Mesodermal cell (in vitro differentiated cells): ENCODE measurements around the gene FUT8.

Source experiments
- H3K27ac ChIP-seq: 2 replicates; pipeline ENCODE4 v1.7.0; 2013; ENCODE audit warnings: mild to moderate bottlenecking, low read depth, low read length, moderate library complexity; ENCODE audit not compliant: severe bottlenecking
- H3K36me3 ChIP-seq: 2 replicates; pipeline ENCODE4 v1.7.1; 2013; ENCODE audit warnings: mild to moderate bottlenecking, low read length, moderate library complexity; ENCODE audit not compliant: control insufficient read depth, insufficient read depth
- H3K4me1 ChIP-seq: one replicate; pipeline ENCODE4 v1.7.1; 2013; ENCODE audit warnings: mild to moderate bottlenecking, low read length; ENCODE audit not compliant: insufficient read depth, control insufficient read depth, poor library complexity, severe bottlenecking
- H3K4me3 ChIP-seq: 2 replicates; pipeline ENCODE4 v1.7.0; 2013; ENCODE audit warnings: low read length, control low read depth, mild to moderate bottlenecking; ENCODE audit not compliant: insufficient read depth, poor library complexity, severe bottlenecking; ENCODE audit errors: extremely low read depth
- H3K9me3 ChIP-seq: 2 replicates; pipeline ENCODE4 v1.7.1; 2013; ENCODE audit warnings: mild to moderate bottlenecking, low read length, moderate library complexity; ENCODE audit not compliant: control insufficient read depth
- WGBS, 2 experiments: methylation state at CpG; one replicate each; pipeline ENCODE4 v1.1.5; 2013; ENCODE audit warnings: missing lambda C conversion rate in 2 of 2; ENCODE audit not compliant: insufficient coverage in 2 of 2; 5-methylcytosine and 5-hydroxymethylcytosine counted together

Gene FUT8

DNA sequence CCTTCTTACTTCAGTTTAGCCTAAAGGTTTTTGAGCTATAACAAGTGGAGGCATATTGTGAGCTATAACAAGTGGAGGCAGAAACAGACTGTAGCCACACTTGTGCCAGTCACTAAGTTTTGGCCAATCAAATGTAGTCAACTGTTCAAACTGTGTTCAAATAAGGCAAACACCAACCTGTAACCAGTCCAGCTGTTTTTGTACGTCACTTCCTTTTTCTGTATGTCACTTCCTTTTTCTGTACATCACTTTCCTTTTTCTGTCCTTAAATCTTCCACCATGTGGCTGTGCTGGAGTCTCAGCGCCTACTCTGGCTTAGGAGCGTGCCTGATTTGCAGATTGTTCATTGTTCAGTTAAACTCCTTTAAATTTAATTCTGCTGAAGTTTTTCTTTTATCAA is 79.7 kb downstream of the FUT8 start:
- Histone ChIP-seq H3K27ac (no peak overlapping the region), H3K4me3 (no peak overlapping the region), H3K4me1 (no peaks in the 10 kb centered on the region), H3K36me3 (no peaks in the 10 kb centered on the region), H3K9me3 (no peaks in the 10 kb centered on the region)
- whole genome bisulfite sequencing, 2 experiments = 100% methylated on average over 1 of the region's 3 CpGs

DNA sequence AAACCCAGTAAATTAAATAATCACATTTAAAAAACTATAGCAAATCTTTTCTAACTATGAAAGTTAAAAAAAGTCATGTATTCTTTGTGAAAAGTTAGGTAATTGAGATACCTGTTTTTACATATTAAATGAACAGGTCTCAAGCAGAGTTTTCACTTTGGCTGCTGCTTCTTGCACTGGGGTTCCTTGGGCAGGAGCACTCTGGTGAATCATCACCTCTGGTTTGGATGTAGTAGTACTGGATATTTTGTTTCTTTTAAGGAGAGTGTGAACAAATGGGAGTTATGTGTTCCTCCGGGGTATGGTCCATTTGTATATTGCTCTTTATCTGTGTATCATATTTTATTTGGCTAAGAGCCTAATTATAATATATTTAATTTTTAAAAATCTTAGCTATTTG is 82.7 kb downstream of the FUT8 start:
- Histone ChIP-seq H3K4me3 (no peak overlapping the region), H3K4me1 (no peaks in the 10 kb centered on the region), H3K36me3 (no peaks in the 10 kb centered on the region), H3K27ac (no peak overlapping the region), H3K9me3 (no peaks in the 10 kb centered on the region)
- no CpG with 5 or more reads among the region's 1 CpG for WGBS, 2 experiments

DNA sequence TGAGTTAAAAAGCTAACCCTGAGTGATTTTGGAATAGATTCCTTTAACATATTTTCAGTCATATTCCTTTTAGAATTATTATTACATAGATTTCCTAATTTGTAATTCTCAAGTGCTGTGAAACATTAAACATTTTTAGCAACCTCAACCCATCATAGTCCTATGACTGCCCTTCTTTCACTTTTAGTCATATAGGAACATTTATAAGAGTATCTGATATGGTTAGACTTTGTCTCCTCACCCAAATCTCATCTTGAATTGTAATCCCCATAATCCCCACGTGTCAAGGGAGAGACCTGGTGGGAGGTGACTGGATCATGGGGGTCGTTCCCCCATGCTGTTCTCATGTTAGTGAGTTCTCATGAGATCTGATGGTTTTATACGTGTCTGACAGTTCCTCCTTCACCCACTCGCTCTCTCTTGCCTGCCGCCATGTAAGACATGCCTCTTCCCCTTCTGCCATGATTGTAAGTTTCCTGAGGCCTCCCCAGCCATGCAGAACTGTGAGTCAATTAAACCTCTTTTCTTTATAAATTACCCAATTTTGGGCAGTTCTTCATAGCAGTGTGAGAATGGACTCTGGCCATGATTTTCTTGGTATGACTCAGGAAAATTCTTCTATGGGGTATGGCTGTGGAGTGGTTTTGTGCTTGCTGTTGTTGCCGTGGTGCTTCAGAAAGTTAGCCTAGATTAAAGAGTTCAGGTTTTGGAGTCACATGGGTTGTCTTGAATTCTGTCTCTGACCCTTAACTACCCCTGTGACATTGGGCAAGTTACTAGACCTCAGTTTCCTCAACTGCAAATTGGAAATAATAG is 83.9 kb downstream of the FUT8 start:
- no peaks in the 10 kb centered on the region for H3K4me1 ChIP-seq
- H3K9me3 ChIP-seq = no peaks in the 10 kb centered on the region
- H3K4me3 ChIP-seq = no peak overlapping the region
- no peak overlapping the region for H3K27ac ChIP-seq
- 88 to 90% methylated on average over 2 to 4 of the region's 6 CpGs for WGBS, 2 experiments
- no peaks in the 10 kb centered on the region for H3K36me3 ChIP-seq

DNA sequence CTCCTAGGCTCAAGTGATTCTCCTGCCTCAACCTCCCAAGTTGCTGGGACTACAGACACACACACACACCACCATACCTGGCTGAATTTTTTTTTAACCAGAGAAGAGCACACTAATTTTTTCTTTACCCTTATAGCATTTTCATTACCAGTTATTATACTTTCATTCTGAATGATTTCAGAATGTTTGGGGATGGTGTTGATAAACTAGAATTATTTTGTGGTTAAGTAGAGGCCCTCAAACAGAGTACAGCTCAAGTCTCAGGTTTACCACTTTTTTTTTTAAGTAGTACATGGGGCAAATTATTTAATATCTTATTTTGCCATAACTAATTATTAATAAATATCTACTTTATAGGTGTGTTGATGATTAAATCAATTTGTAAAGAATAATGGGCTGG is 86.6 kb downstream of the FUT8 start:
- Histone ChIP-seq H3K27ac (no peak overlapping the region), H3K4me3 (no peak overlapping the region), H3K36me3 (no peaks in the 10 kb centered on the region), H3K4me1 (no peaks in the 10 kb centered on the region), H3K9me3 (no peaks in the 10 kb centered on the region)

DNA sequence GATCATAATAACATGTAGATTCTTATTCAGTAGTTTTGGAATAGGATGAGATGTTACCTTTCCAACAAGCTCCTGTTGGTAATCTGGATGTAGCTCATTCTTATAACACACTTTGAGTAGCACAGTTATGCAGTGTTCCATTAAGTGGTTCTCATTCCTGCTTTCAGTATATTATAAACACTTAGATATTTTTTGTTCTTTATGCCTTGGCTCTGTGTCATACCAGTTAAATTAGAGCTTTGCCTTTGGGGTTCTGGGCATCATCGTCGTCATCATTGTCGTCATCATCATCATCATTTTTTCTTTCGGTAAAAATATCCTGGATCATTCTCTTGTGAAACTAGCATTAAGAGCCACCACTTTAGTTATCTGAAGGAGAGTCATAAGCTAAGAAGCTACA is 87.5 kb downstream of the FUT8 start:
- H3K4me1 ChIP-seq = no peaks in the 10 kb centered on the region
- no peaks in the 10 kb centered on the region for H3K9me3 ChIP-seq
- H3K4me3 ChIP-seq = no peak overlapping the region
- WGBS, 2 experiments = 100% methylated on average over 4 of the region's 4 CpGs; no CpG with 5 or more reads in 1 of the 2 experiments
- H3K36me3 ChIP-seq = no peaks in the 10 kb centered on the region
- H3K27ac ChIP-seq = no peak overlapping the region

DNA sequence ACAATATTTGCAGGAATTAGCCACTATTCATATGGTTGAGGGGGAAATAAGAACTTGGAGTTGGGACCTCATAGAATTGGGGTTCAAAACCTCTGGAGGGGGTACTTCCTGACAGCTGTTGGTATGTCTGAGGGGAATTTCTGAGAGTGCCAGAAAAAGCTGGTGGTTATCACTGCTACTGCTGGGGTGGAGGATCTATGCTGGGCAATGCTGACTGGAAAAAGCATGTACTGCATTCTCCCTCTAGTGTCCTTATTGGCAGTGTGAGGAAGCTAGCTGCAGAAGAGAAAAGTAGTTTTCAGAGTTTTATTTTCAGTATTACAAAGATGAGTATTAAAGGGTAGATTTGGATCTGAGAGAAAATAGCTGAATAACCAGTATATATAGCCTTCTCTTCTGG is 88.8 kb downstream of the FUT8 start:
- no peak overlapping the region for H3K27ac ChIP-seq
- H3K36me3 ChIP-seq = no peaks in the 10 kb centered on the region
- no peaks in the 10 kb centered on the region for H3K4me1 ChIP-seq
- no peaks in the 10 kb centered on the region for H3K9me3 ChIP-seq
- no peak overlapping the region for H3K4me3 ChIP-seq

DNA sequence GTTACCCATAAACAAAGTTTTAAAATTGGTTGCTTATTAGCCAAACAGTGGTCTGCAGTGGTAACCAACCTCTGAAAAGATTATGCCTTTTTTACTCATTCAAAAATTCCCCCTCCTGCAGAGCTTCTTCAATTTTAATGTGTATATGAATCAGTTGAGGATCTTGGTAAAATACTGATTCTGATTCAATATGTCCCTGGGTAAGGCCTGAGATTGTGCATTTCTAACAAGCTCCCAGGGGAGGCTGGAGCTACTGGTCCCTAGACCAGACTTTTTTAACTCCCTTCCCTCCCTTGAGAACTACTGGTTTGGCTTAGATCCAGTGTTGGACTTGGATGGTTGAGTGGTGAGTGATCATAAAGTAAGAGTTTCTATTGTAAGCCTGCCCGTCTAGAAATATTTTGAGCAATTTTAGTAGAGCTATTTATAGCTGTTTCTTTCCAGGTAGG is 90.2 kb downstream of the FUT8 start:
- Histone ChIP-seq H3K36me3 (no peaks in the 10 kb centered on the region), H3K4me3 (no peak overlapping the region), H3K9me3 (no peaks in the 10 kb centered on the region), H3K4me1 (no peaks in the 10 kb centered on the region), H3K27ac (no peak overlapping the region)
- no CpG with 5 or more reads among the region's 1 CpG for WGBS, 2 experiments

DNA sequence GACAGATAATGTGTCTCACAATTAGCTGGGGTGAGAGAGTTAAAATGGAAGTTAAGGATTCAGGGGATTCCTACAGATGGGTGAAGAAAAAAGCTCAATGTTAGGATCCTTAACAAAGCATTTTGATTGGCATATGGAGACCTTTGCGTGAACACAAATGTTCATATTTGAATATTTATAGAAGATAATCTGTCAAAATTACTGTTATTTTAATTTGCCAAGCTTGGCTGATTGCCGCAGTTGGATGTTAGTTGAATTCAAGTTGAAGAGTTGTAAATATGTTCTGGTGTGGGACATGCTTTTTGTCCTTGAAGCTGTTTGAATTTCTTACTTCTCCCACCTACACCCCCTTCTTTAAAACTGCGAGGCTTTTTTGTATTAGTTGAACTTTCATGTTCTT is 91.2 kb downstream of the FUT8 start:
- no CpG with 5 or more reads among the region's 3 CpGs for whole genome bisulfite sequencing, 2 experiments
- Histone ChIP-seq H3K9me3 (no peaks in the 10 kb centered on the region), H3K4me1 (no peaks in the 10 kb centered on the region), H3K4me3 (no peak overlapping the region), H3K36me3 (no peaks in the 10 kb centered on the region), H3K27ac (no peak overlapping the region)

DNA sequence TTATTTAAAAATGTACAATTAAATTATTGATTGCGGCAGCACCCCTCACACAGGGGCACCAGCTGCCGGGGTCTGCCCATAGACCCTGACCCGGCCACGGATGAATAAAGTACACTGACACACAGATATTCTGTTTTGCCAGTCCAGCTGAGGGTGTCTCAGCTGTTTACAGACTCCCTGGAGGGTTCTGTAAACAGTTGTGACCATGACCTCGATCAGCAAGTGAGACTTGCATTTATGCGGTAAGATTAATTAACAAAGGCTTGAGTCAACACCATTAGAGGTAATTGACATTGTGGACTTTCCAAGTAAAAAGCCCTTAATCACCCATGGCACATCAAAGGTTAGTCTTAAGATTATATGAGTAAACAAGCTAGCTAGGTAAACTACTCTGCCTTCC is 94.3 kb downstream of the FUT8 start:
- no peaks in the 10 kb centered on the region for H3K36me3 ChIP-seq
- H3K27ac ChIP-seq = no peak overlapping the region
- 56 to 67% methylated on average over 3 of the region's 6 CpGs for WGBS, 2 experiments
- no peaks in the 10 kb centered on the region for H3K4me1 ChIP-seq
- no peak overlapping the region for H3K4me3 ChIP-seq
- H3K9me3 ChIP-seq = no peaks in the 10 kb centered on the region

DNA sequence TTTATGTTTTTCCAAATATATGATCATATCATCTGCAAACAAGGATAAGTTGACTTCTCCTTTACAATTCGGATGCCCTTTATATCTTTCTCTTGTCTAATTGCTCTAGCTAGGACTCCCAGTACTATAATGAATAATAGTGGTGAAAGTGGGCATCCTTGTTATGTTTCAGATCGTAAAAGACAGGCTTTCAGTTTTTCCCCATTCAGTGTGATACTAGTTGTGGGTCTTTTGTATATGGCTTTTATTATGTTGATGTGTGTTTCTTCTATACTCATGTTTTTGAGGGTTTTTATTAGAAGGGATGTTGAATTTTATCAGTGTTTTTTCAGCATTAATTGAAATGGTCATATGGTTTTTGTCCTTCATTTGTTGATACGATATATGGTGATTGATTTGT is 97.3 kb downstream of the FUT8 start:
- Histone ChIP-seq H3K36me3 (no peaks in the 10 kb centered on the region), H3K9me3 (no peaks in the 10 kb centered on the region), H3K4me1 (no peaks in the 10 kb centered on the region), H3K4me3 (no peak overlapping the region), H3K27ac (no peak overlapping the region)
- 89 to 93% methylated on average over 1 to 2 of the region's 3 CpGs for WGBS, 2 experiments

DNA sequence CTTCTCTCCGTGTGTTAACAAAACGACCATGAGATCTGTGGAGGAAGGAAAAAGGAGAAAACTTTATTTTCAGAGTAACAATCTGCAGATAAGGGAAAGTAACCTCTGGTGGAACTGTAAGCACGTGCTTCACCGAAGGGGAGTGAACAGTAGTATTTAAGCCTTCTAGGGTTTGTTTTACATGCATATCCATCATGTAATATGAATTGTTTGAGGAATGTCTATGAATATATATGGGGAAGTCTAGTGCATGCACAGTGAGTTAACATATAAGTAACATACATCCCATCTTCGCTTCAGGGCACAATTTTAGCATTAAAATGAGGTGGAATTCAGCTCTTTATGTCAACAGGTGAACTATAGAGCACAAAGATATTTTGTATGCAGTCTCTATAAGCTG is 101.1 kb downstream of the FUT8 start:
- WGBS, 2 experiments = 89 to 100% methylated on average over 3 to 4 of the region's 5 CpGs
- Histone ChIP-seq H3K9me3 (no peaks in the 10 kb centered on the region), H3K4me1 (no peaks in the 10 kb centered on the region), H3K4me3 (no peak overlapping the region), H3K36me3 (no peaks in the 10 kb centered on the region), H3K27ac (no peak overlapping the region)
